ENCODE results near the gene STAT4. TPM values are rescaled to one million over a fixed set of nuclear protein-coding genes. Genes with fewer than 3 reads are reported as not detected.

Gene STAT4
- polyA plus RNA-seq, 1 donor (not counting 4 experiments of a cell fraction or from before 2014, with no cell fraction given): 2.0 TPM

GRCh38 chr2:190982262-190983034, 168.3 kb downstream of the STAT4 start:
- H2AFZ ChIP-seq (ENCODE audit: control insufficient read depth, low read length): no peak overlapping the region
- peaks cover 47 to 63% of the 10 kb centered on the region in 2 experiments for H3K36me3 ChIP-seq (ENCODE audit: control insufficient read depth in 2 of 2, extremely low read depth in 1 of 2, insufficient read depth in 2 of 2, low read length in 2 of 2)
- FAIRE-seq (no peak), DNase-seq (ENCODE audit: low read depth, low spot score) (no peak)
- dilution Hi-C loops (cut with MboI; ENCODE audit: extremely low pct_ligation_motif_present, low sequenced_read_pairs): no loop called here
- H3K9me1 ChIP-seq (ENCODE audit: control insufficient read depth, extremely low read depth, insufficient read depth, low read length): no peaks in the 10 kb centered on the region
- H3K4me1 ChIP-seq (ENCODE audit: control insufficient read depth, extremely low read depth, insufficient read depth, low read length): peaks cover 25% of the 10 kb centered on the region
- H3K4me2 ChIP-seq (ENCODE audit: control insufficient read depth, extremely low read depth, insufficient read depth, low read depth, low read length): no peak overlapping the region
- no peak overlapping the region for H3K27ac ChIP-seq (ENCODE audit: control insufficient read depth, insufficient read depth, low read length)
- TF ChIP-seq EZH2 (IDR thresholded peaks at IDR 0.05; ENCODE audit: low read length): no peak
- TF ChIP-seq CTCF (optimal IDR thresholded peaks at IDR 0.05 in 1 of 3, IDR thresholded peaks at IDR 0.05 in 1 of 3, conservative IDR thresholded peaks at IDR 0.05 in 1 of 3; ENCODE audit: extremely low read depth in 1 of 3, insufficient read depth in 2 of 3, low read length in 3 of 3): no peak
- no peaks in the 10 kb centered on the region for H3K27me3 ChIP-seq (ENCODE audit: control insufficient read depth, extremely low read depth, insufficient read depth, low read length)
- H3K79me2 ChIP-seq (ENCODE audit: control insufficient read depth, insufficient read depth, low read length): no peaks in the 10 kb centered on the region
- no peaks in the 10 kb centered on the region for H4K20me1 ChIP-seq (ENCODE audit: control insufficient read depth, extremely low read depth, insufficient read depth, low read length)
- H3K9ac ChIP-seq (ENCODE audit: control insufficient read depth, extremely low read depth, insufficient read depth, low read length): no peak overlapping the region
- H3K9me3 ChIP-seq (ENCODE audit: control insufficient read depth, low read depth, low read length): no peaks in the 10 kb centered on the region
- no peak overlapping the region for H3K4me3 ChIP-seq (ENCODE audit: control insufficient read depth in 2 of 3, extremely low read depth in 1 of 3, insufficient read depth in 2 of 3, low read depth in 1 of 3, low read length in 3 of 3)

DNA sequence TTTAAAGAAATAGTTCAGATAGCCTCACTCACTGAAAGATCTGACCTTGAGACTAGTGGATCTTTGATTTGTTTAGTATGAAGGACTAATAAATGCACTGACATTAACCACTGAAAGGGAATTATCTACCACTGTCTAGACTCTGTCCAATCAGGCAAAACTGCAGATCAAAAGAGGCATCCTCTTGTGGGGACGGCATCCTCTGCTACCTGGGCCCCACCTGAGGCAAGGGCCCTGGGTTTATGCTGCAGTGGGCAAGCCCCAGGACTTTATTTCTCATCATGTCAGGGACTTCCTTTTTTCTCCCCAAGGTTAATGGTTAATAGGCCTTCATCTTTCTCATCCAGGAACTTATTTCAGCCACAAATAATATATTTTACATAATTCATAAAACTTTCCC, 169.1 kb downstream of the STAT4 start:
- no peak overlapping the region for H2AFZ ChIP-seq (ENCODE audit: control insufficient read depth, low read length)
- H3K79me2 ChIP-seq (ENCODE audit: control insufficient read depth, insufficient read depth, low read length): no peaks in the 10 kb centered on the region
- no peaks in the 10 kb centered on the region for H4K20me1 ChIP-seq (ENCODE audit: control insufficient read depth, extremely low read depth, insufficient read depth, low read length)
- H3K36me3 ChIP-seq (ENCODE audit: control insufficient read depth in 2 of 2, extremely low read depth in 1 of 2, insufficient read depth in 2 of 2, low read length in 2 of 2): peaks cover 45 to 67% of the 10 kb centered on the region in 2 experiments
- dilution Hi-C loops (cut with MboI; ENCODE audit: extremely low pct_ligation_motif_present, low sequenced_read_pairs): no loop called here
- no peaks in the 10 kb centered on the region for H3K9me1 ChIP-seq (ENCODE audit: control insufficient read depth, extremely low read depth, insufficient read depth, low read length)
- H3K9ac ChIP-seq (ENCODE audit: control insufficient read depth, extremely low read depth, insufficient read depth, low read length): no peak overlapping the region
- TF ChIP-seq EZH2 (IDR thresholded peaks at IDR 0.05; ENCODE audit: low read length): no peak
- no peaks in the 10 kb centered on the region for H3K9me3 ChIP-seq (ENCODE audit: control insufficient read depth, low read depth, low read length)
- H3K27me3 ChIP-seq (ENCODE audit: control insufficient read depth, extremely low read depth, insufficient read depth, low read length): no peaks in the 10 kb centered on the region
- no peak overlapping the region for H3K4me3 ChIP-seq (ENCODE audit: control insufficient read depth in 2 of 3, extremely low read depth in 1 of 3, insufficient read depth in 2 of 3, low read depth in 1 of 3, low read length in 3 of 3)
- H3K27ac ChIP-seq (ENCODE audit: control insufficient read depth, insufficient read depth, low read length): no peak overlapping the region
- peaks cover 25% of the 10 kb centered on the region for H3K4me1 ChIP-seq (ENCODE audit: control insufficient read depth, extremely low read depth, insufficient read depth, low read length)
- no peak for FAIRE-seq
- DNase-seq (ENCODE audit: low read depth, low spot score): no peak
- no peak overlapping the region for H3K4me2 ChIP-seq (ENCODE audit: control insufficient read depth, extremely low read depth, insufficient read depth, low read depth, low read length)

Measured in keratinocyte (primary cell).